Measurements from ENCODE around the gene TMCC2. TPM values are rescaled to one million over a fixed set of nuclear protein-coding genes. Genes with fewer than 3 reads are reported as not detected.

TMCC2 gene
- total and polyA plus RNA-seq, 2 donors (not counting 1 experiment from before 2014, with no cell fraction given), result 2.0 to 4.0 TPM

DNA sequence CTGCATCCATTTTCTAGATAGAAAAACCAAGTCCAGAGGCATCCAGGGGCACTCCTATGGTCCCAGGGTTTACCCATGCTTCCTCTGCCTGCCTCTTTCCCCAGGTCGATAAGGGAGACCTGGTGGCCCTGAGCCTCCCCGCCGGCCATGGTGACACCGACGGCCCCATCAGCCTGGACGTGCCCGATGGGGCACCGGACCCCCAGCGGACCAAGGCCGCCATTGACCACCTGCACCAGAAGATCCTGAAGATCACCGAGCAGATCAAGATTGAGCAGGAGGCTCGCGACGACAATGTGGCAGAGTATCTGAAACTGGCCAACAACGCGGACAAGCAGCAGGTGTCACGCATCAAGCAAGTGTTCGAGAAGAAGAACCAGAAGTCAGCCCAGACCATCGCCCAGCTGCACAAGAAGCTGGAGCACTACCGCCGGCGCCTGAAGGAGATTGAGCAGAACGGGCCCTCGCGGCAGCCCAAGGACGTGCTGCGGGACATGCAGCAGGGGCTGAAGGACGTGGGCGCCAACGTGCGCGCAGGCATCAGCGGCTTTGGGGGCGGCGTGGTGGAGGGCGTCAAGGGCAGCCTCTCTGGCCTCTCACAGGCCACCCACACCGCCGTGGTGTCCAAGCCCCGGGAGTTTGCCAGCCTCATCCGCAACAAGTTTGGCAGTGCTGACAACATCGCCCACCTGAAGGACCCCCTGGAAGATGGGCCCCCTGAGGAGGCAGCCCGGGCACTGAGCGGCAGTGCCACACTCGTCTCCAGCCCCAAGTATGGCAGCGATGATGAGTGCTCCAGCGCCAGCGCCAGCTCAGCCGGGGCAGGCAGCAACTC, 41.3 kb downstream of the TMCC2 start:
- peaks cover 6 to 9% of the 10 kb centered on the region in 2 donors for H3K4me1 ChIP-seq (ENCODE audit: control insufficient read depth in 2 of 2, insufficient read depth in 2 of 2, low read length in 2 of 2)
- peaks cover 6% of the 10 kb centered on the region for H3K79me2 ChIP-seq (ENCODE audit: control insufficient read depth, insufficient read depth, low read length)
- ATAC-seq (ENCODE audit: low read depth) (no peak), DNase-seq (no peak)
- no peaks in the 10 kb centered on the region for H4K20me1 ChIP-seq (ENCODE audit: control insufficient read depth, insufficient read depth, low read length, poor library complexity, severe bottlenecking)
- H3K4me2 ChIP-seq (replicated peaks; ENCODE audit: low read depth, low read length, poor library complexity, severe bottlenecking), result no peak overlapping the region
- H3K27me3 Mint-ChIP-seq, result no peaks in the 10 kb centered on the region
- TF ChIP-seq EZH2 (IDR thresholded peaks at IDR 0.05; ENCODE audit: borderline replicate concordance, insufficient read depth, low read depth, low read length, poor library complexity, severe bottlenecking) (no peak), CTCF (IDR thresholded peaks at IDR 0.05) (no peak)
- no peak overlapping the region for H3K4me3 Mint-ChIP-seq
- no peaks in the 10 kb centered on the region for H3K9me3 Mint-ChIP-seq (ENCODE audit: insufficient read depth)
- peaks cover 8% of the 10 kb centered on the region for H3K4me1 Mint-ChIP-seq
- 97% methylated on average over 48 of the region's 48 CpGs for WGBS (ENCODE audit: insufficient coverage)
- POLR2A ChIA-PET, result interaction anchor here (1.0 kb wide), 1 partner anchor 53 kb away, joined by 4 read pairs; no protein-coding TSS in a partner anchor
- no peak overlapping the region for H2AFZ ChIP-seq (ENCODE audit: insufficient read depth, low read depth, low read length, poor library complexity, severe bottlenecking)
- H3K4me3 ChIP-seq (ENCODE audit: control extremely low read depth in 1 of 5, extremely low read depth in 1 of 5, insufficient read depth in 1 of 5, low read depth in 2 of 5, low read length in 4 of 5), result no peak overlapping the region
- CTCF ChIA-PET, result interaction anchor here (1.0 to 56.6 kb wide), 2 partner anchors 18 to 56 kb away, joined by 3 to 2421 read pairs; partner anchors contain the start of gene NUAK2
- no peaks in the 10 kb centered on the region for H3K27me3 ChIP-seq (replicated peaks in 1 of 4; ENCODE audit: control extremely low read depth in 1 of 4, control insufficient read depth in 3 of 4, insufficient read depth in 4 of 4, low read length in 3 of 4)
- no peak overlapping the region for H3K27ac ChIP-seq (ENCODE audit: low read length in 2 of 2)
- intact Hi-C loops (cut with micrococcal nuclease), result no loop called here
- H3K9ac ChIP-seq (ENCODE audit: low read length), result no peak overlapping the region
- H3K27ac Mint-ChIP-seq, result no peak overlapping the region
- H3K9me3 ChIP-seq (ENCODE audit: control extremely low read depth in 1 of 3, control insufficient read depth in 2 of 3, insufficient read depth in 1 of 3, low read length in 2 of 3), result no peaks in the 10 kb centered on the region
- H3K36me3 ChIP-seq (replicated peaks in 1 of 2; ENCODE audit: control extremely low read depth in 1 of 2, control insufficient read depth in 1 of 2, extremely low read depth in 1 of 2, insufficient read depth in 2 of 2, low read length in 1 of 2), result no peaks in the 10 kb centered on the region

DNA sequence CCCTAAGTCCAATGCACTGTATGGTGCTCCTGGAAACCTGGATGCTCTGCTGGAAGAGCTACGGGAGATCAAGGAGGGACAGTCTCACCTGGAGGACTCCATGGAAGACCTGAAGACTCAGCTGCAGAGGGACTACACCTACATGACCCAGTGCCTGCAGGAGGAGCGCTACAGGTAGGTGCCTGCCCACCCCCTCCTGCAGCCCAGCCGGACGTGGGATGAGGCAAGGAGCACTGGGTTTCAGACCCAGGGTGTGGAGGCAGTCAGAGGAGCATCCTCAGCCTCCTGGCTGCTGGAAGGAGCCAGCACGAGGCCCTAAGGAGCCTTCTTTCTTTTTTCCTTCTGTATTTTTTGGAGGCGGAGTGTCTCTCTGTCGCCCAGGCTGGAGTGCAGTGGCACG, 42.0 kb downstream of the TMCC2 start:
- CTCF ChIA-PET, result interaction anchor here (1.0 to 56.6 kb wide), 5 partner anchors 16 to 254 kb away, joined by 3 to 2421 read pairs (median 162); partner anchors contain the start of gene NUAK2
- Histone ChIP-seq H3K4me2 (replicated peaks; ENCODE audit: low read depth, low read length, poor library complexity, severe bottlenecking) (no peak overlapping the region), H3K27me3 (replicated peaks in 1 of 4; ENCODE audit: control extremely low read depth in 1 of 4, control insufficient read depth in 3 of 4, insufficient read depth in 4 of 4, low read length in 3 of 4) (no peaks in the 10 kb centered on the region), H3K79me2 (ENCODE audit: control insufficient read depth, insufficient read depth, low read length) (peaks cover 12% of the 10 kb centered on the region), H3K4me3 (ENCODE audit: control extremely low read depth in 1 of 5, extremely low read depth in 1 of 5, insufficient read depth in 1 of 5, low read depth in 2 of 5, low read length in 4 of 5) (no peak overlapping the region), H3K4me1 (ENCODE audit: control insufficient read depth in 2 of 2, insufficient read depth in 2 of 2, low read length in 2 of 2) (peaks cover 13 to 15% of the 10 kb centered on the region in 2 donors), H4K20me1 (ENCODE audit: control insufficient read depth, insufficient read depth, low read length, poor library complexity, severe bottlenecking) (no peaks in the 10 kb centered on the region), H3K9ac (ENCODE audit: low read length) (no peak overlapping the region), H3K9me3 (ENCODE audit: control extremely low read depth in 1 of 3, control insufficient read depth in 2 of 3, insufficient read depth in 1 of 3, low read length in 2 of 3) (no peaks in the 10 kb centered on the region), H2AFZ (ENCODE audit: insufficient read depth, low read depth, low read length, poor library complexity, severe bottlenecking) (no peak overlapping the region), H3K27ac (ENCODE audit: low read length in 2 of 2) (no peak overlapping the region), H3K36me3 (replicated peaks in 1 of 2; ENCODE audit: control extremely low read depth in 1 of 2, control insufficient read depth in 1 of 2, extremely low read depth in 1 of 2, insufficient read depth in 2 of 2, low read length in 1 of 2) (no peaks in the 10 kb centered on the region)
- Mint-ChIP-seq H3K4me1 (peaks cover 14% of the 10 kb centered on the region), H3K9me3 (ENCODE audit: insufficient read depth) (no peaks in the 10 kb centered on the region), H3K4me3 (no peak overlapping the region), H3K27ac (no peak overlapping the region), H3K27me3 (no peaks in the 10 kb centered on the region)
- no peak for TF ChIP-seq EZH2 (IDR thresholded peaks at IDR 0.05; ENCODE audit: borderline replicate concordance, insufficient read depth, low read depth, low read length, poor library complexity, severe bottlenecking)
- TF ChIP-seq CTCF (IDR thresholded peaks at IDR 0.05), result no peak
- ATAC-seq (ENCODE audit: low read depth) (no peak), DNase-seq (no peak)
- POLR2A ChIA-PET, result interaction anchor here (1.0 kb wide), 1 partner anchor 53 kb away, joined by 4 read pairs; no protein-coding TSS in a partner anchor
- intact Hi-C loops (cut with micrococcal nuclease), result no loop called here
- 91% methylated on average over 8 of the region's 8 CpGs for WGBS (ENCODE audit: insufficient coverage)
